Esophagus squamous epithelium (tissue), 5 donors: ENCODE data around the gene PDS5A. TPM values are rescaled to one million over a fixed set of nuclear protein-coding genes. Genes with fewer than 3 reads are reported as not detected.

Source experiments
- DNase-seq: peaks from one replicate; lab custom pipeline; 2025; lab: John Stamatoyannopoulos, UW
- H3K27ac ChIP-seq, 4 donors: fragments of 200-600 bp; sonication (generic); one replicate each; pipeline ENCODE4 v1.5.1; 2016 to 2019; ENCODE audit warnings: mild to moderate bottlenecking in 1 of 4
- H3K27me3 ChIP-seq, 4 donors: fragments of 200-600 bp; sonication (generic); 1 replicate in 3 of 4; 2 replicates in 1 of 4; pipeline versions ENCODE4 v1.5.1 to v1.6.0; 2017 to 2021; ENCODE audit warnings: antibody characterized with exemption in 1 of 4
- H3K36me3 ChIP-seq, 3 donors: fragments of 200-600 bp; sonication (generic); one replicate each; pipeline ENCODE4 v1.5.1; 2016 to 2019
- H3K4me1 ChIP-seq, 3 donors: fragments of 200-600 bp; sonication (generic); one replicate each; pipeline ENCODE4 v1.5.1; 2017 to 2019
- H3K4me3 ChIP-seq, 4 donors: fragments of 200-600 bp; sonication (generic); 1 replicate in 3 of 4; 2 replicates in 1 of 4; pipeline ENCODE4 v1.5.1; 2016 to 2019; ENCODE audit warnings: mild to moderate bottlenecking in 2 of 4, moderate library complexity in 1 of 4
- H3K9me3 ChIP-seq, 3 donors: fragments of 200-600 bp; sonication (generic); one replicate each; pipeline ENCODE4 v1.5.1; 2016 to 2019
- CTCF ChIP-seq, 6 experiments: fragments of 450-650 bp in 4 of 6; fragments of 200-600 bp in 2 of 6; sonication (generic) in 2 of 6; IDR thresholded peaks; one replicate each; pipeline ENCODE4 v1.5.1; 2016 to 2019; ENCODE audit warnings: antibody characterized with exemption in 6 of 6, mild to moderate bottlenecking in 4 of 6, moderate library complexity in 4 of 6
- POLR2A ChIP-seq, 4 donors: fragments of 450-650 bp; IDR thresholded peaks; one replicate each; pipeline ENCODE4 v1.6.1; 2017; ENCODE audit warnings: antibody characterized with exemption in 4 of 4, mild to moderate bottlenecking in 4 of 4, moderate library complexity in 3 of 4
- WGBS, 2 donors: methylation state at CpG; one replicate each; pipeline ENCODE4 v1.1.5; 2018; 5-methylcytosine and 5-hydroxymethylcytosine counted together
- intact Hi-C: fragments of 100-400 bp; cut with DNase I; formaldehyde crosslinking; loops from one replicate; pipeline ENCODE4 v1.15.0; 2022
- total RNA-seq, 4 donors: library from RNA; depleted of rRNA; stranded (reverse); fragments of >200 nt; gene quantifications; one replicate each; pipeline ENCODE4 v1.1.0, GENCODE V29; 2016
- donor health status: DM: yes; HTN: yes; CAD: no.

Gene PDS5A
- total RNA-seq, 4 donors from 2014 or later = 49.1 to 70.2 (median 59.6) TPM

GRCh38 chr4:39855909-39856512 lies 121.7 kb downstream of the PDS5A start:
- Histone ChIP-seq H3K36me3 (peaks cover 0 to 86% (median 11%) of the 10 kb centered on the region in 3 donors), H3K27ac (no peak overlapping the region), H3K4me3 (no peak overlapping the region), H3K9me3 (peaks cover 0 to 4% (median 0%) of the 10 kb centered on the region in 3 donors), H3K27me3 (no peaks in the 10 kb centered on the region), H3K4me1 (peaks cover 0 to 8% (median 0%) of the 10 kb centered on the region in 3 donors)
- 95 to 100% methylated on average over 1 of the region's 1 CpG for WGBS, 2 donors
- no peak for DNase-seq
- TF ChIP-seq CTCF (IDR thresholded peaks at IDR 0.05) (no peak), POLR2A (IDR thresholded peaks at IDR 0.05) (no peak)
- intact Hi-C loops = no loop called here

- 46 to 50% methylated on average over 4 of the region's 4 CpGs for WGBS, 2 donors
- H3K36me3 ChIP-seq = peaks cover 0 to 89% (median 5%) of the 10 kb centered on the region in 3 donors
Measured at GRCh38 chr4:39852636-39853035, 125.1 kb downstream of the PDS5A start.

GRCh38 chr4:39850727-39851126 lies 127.0 kb downstream of the PDS5A start:
- intact Hi-C loops = no loop called here
- H3K27me3 ChIP-seq = no peaks in the 10 kb centered on the region
- DNase-seq = no peak
- no peak for TF ChIP-seq CTCF (IDR thresholded peaks at IDR 0.05)
- TF ChIP-seq POLR2A (IDR thresholded peaks at IDR 0.05) = no peak
- no peak overlapping the region for H3K4me3 ChIP-seq
- H3K9me3 ChIP-seq = no peaks in the 10 kb centered on the region
- H3K27ac ChIP-seq = no peak overlapping the region
- H3K36me3 ChIP-seq = peaks cover 0 to 88% (median 6%) of the 10 kb centered on the region in 3 donors
- no peaks in the 10 kb centered on the region for H3K4me1 ChIP-seq

More at GRCh38 chr4:39852636-39853035, 125.1 kb downstream of the PDS5A start:
- H3K9me3 ChIP-seq = peaks cover 0 to 4% (median 0%) of the 10 kb centered on the region in 3 donors
- no peak for TF ChIP-seq CTCF (IDR thresholded peaks at IDR 0.05)
- no peak for TF ChIP-seq POLR2A (IDR thresholded peaks at IDR 0.05)
- intact Hi-C loops = no loop called here
- DNase-seq = no peak
- H3K4me3 ChIP-seq = no peak overlapping the region
- H3K27ac ChIP-seq = no peak overlapping the region
- H3K4me1 ChIP-seq = no peaks in the 10 kb centered on the region
- H3K27me3 ChIP-seq = no peaks in the 10 kb centered on the region

- no peak overlapping the region for H3K4me3 ChIP-seq
- 70 to 86% methylated on average over 1 of the region's 1 CpG for WGBS, 2 donors
- no peaks in the 10 kb centered on the region for H3K27me3 ChIP-seq
- DNase-seq = no peak
- no peak for TF ChIP-seq POLR2A (IDR thresholded peaks at IDR 0.05)
- TF ChIP-seq CTCF (IDR thresholded peaks at IDR 0.05) = no peak
- intact Hi-C loops = no loop called here
- H3K9me3 ChIP-seq = no peaks in the 10 kb centered on the region
- no peaks in the 10 kb centered on the region for H3K4me1 ChIP-seq
- H3K27ac ChIP-seq = no peak overlapping the region
- H3K36me3 ChIP-seq = peaks cover 3 to 95% (median 6%) of the 10 kb centered on the region in 3 donors
Measured at GRCh38 chr4:39846705-39847104, 131.0 kb downstream of the PDS5A start.

- Histone ChIP-seq H3K4me1 (no peaks in the 10 kb centered on the region), H3K27me3 (no peaks in the 10 kb centered on the region), H3K36me3 (peaks cover 8 to 95% (median 11%) of the 10 kb centered on the region in 3 donors), H3K9me3 (no peaks in the 10 kb centered on the region), H3K4me3 (no peak overlapping the region), H3K27ac (no peak overlapping the region)
- no peak for DNase-seq
- TF ChIP-seq POLR2A (IDR thresholded peaks at IDR 0.05) (no peak), CTCF (IDR thresholded peaks at IDR 0.05) (no peak)
- WGBS, 2 donors = 67 to 75% methylated on average over 11 to 12 of the region's 12 CpGs
- intact Hi-C loops = no loop called here
Measured at GRCh38 chr4:39846120-39846519, 131.6 kb downstream of the PDS5A start.
